Measurements from ENCODE around the gene DOC2B. TPM values are rescaled to one million over a fixed set of nuclear protein-coding genes. Genes with fewer than 3 reads are reported as not detected.

DOC2B gene
- total RNA-seq, 2 experiments from 2014 or later, result 0.08 to 0.34 TPM

DNA sequence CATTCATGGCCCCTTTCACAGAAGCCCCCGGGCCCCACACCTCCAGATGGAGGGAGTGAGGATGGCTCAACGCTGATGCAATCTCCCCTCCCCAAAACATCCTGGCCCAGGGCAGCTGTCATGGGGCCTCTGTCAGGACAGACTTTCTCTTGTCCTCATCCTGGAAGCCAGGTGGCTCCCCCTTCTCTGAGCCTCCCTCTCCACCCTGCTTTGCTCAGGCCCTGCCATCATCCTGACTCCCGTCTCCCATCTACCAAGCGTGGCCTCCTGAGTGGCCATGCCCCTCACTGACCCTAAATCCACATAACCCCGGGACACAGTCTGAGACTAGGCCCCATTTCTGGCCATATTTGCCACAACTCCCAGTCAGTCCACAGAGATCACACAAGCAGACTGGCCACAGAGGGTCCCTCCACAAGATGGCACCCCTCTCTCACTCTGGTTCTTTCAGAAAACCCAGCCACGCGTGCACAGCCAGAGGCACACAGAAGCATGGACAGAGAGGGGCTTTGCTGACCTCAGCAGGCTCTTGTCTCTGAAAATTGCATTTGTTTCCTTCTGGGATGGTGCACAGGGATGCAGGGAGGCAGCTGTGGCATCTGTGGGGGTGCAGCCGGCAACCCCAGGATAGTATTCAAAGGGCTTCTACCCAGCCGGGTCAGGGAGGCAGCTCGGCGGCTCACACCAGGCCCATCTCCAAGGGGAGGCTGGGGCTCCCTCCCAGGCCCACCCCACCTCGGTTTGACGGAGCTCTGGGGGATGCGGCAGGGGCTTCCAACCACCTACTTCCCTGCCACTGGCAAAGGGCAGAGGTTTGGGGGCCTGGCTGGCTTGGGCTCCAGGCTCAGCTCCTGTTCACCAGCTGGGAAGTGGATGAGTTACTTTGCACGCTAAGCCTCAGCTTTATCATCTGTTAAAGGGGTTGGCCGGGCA is 16.9 kb downstream of the DOC2B start:
- Histone ChIP-seq H3K9me3 (ENCODE audit: control insufficient read depth in 1 of 2, insufficient read depth in 1 of 2, low read length in 2 of 2) (peaks cover 0 to 4% of the 10 kb centered on the region in 2 experiments), H3K27ac (ENCODE audit: low read depth in 1 of 2, low read length in 2 of 2) (no peak overlapping the region), H3K4me1 (ENCODE audit: insufficient read depth, low read length) (no peaks in the 10 kb centered on the region), H3K4me3 (ENCODE audit: low read length) (no peak overlapping the region), H3K36me3 (ENCODE audit: insufficient read depth, low read length) (no peaks in the 10 kb centered on the region), H3K27me3 (ENCODE audit: control insufficient read depth in 1 of 2, insufficient read depth in 2 of 2, low read length in 2 of 2) (peaks cover 0 to 2% of the 10 kb centered on the region in 2 experiments)
- H3K9me3 Mint-ChIP-seq, result no peaks in the 10 kb centered on the region
- TF ChIP-seq, protein P1, sequence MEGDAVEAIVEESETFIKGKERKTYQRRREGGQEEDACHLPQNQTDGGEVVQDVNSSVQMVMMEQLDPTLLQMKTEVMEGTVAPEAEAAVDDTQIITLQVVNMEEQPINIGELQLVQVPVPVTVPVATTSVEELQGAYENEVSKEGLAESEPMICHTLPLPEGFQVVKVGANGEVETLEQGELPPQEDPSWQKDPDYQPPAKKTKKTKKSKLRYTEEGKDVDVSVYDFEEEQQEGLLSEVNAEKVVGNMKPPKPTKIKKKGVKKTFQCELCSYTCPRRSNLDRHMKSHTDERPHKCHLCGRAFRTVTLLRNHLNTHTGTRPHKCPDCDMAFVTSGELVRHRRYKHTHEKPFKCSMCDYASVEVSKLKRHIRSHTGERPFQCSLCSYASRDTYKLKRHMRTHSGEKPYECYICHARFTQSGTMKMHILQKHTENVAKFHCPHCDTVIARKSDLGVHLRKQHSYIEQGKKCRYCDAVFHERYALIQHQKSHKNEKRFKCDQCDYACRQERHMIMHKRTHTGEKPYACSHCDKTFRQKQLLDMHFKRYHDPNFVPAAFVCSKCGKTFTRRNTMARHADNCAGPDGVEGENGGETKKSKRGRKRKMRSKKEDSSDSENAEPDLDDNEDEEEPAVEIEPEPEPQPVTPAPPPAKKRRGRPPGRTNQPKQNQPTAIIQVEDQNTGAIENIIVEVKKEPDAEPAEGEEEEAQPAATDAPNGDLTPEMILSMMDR (IDR thresholded peaks at IDR 0.05), result no peak
- no peaks in the 10 kb centered on the region for H3K27me3 Mint-ChIP-seq
- no peaks in the 10 kb centered on the region for H3K4me1 Mint-ChIP-seq (ENCODE audit: low read depth)
- CTCF ChIA-PET, result no interaction called here
- no peaks in the 10 kb centered on the region for H3K36me3 Mint-ChIP-seq (ENCODE audit: low read depth)
- H3K27ac Mint-ChIP-seq, result no peak overlapping the region
- DNase-seq (peak in 10 of 14 experiments; percentile 11 to 67 (median 38)), ATAC-seq (ENCODE audit: poor library complexity) (no peak)
- POLR2A ChIA-PET, result no interaction called here
- intact Hi-C loops (cut with DNase I, micrococcal nuclease), result no loop called here
- no peak overlapping the region for H3K4me3 Mint-ChIP-seq

DNA sequence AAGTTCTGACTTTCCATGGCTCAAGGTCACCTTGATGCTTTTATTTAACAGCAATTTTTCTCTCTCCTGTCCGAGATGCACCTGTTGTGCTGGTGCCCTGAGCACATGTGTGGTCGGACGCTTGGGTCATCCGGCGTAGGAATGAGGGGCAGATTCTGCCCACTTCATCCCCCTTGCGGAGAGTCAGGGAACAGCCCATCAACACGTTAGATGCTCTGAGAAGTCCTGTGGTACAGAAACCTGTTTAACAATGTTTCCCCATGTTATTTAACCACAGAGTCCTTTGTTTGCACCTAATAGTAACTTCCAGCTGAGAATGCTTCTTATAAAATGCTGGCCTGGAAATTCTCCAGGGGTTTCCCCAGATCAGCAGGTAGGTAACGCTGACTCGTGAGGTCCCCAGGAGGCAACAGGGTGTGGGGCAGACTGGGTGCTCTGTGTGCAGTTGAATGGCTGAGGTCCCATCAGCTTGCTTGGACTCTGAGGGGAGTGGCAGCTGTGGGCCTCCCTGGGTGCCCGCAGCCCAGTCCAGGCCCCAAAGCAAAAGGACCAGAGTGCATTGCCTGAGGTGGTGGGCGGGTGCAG is 17.8 kb downstream of the DOC2B start:
- Histone ChIP-seq H3K9me3 (ENCODE audit: control insufficient read depth in 1 of 2, insufficient read depth in 1 of 2, low read length in 2 of 2) (peaks cover 0 to 4% of the 10 kb centered on the region in 2 experiments), H3K27ac (ENCODE audit: low read depth in 1 of 2, low read length in 2 of 2) (no peak overlapping the region), H3K27me3 (ENCODE audit: control insufficient read depth in 1 of 2, insufficient read depth in 2 of 2, low read length in 2 of 2) (peaks cover 0 to 2% of the 10 kb centered on the region in 2 experiments), H3K4me1 (ENCODE audit: insufficient read depth, low read length) (no peaks in the 10 kb centered on the region), H3K36me3 (ENCODE audit: insufficient read depth, low read length) (no peaks in the 10 kb centered on the region), H3K4me3 (ENCODE audit: low read length) (no peak overlapping the region)
- POLR2A ChIA-PET, result no interaction called here
- no peaks in the 10 kb centered on the region for H3K9me3 Mint-ChIP-seq
- ATAC-seq (ENCODE audit: poor library complexity) (no peak), DNase-seq (no peak)
- no peaks in the 10 kb centered on the region for H3K36me3 Mint-ChIP-seq (ENCODE audit: low read depth)
- no peak overlapping the region for H3K27ac Mint-ChIP-seq
- no peaks in the 10 kb centered on the region for H3K4me1 Mint-ChIP-seq (ENCODE audit: low read depth)
- TF ChIP-seq, protein P1 (IDR thresholded peaks at IDR 0.05), result no peak
- intact Hi-C loops (cut with DNase I, micrococcal nuclease), result no loop called here
- CTCF ChIA-PET, result no interaction called here
- H3K4me3 Mint-ChIP-seq, result no peak overlapping the region
- no peaks in the 10 kb centered on the region for H3K27me3 Mint-ChIP-seq

DNA sequence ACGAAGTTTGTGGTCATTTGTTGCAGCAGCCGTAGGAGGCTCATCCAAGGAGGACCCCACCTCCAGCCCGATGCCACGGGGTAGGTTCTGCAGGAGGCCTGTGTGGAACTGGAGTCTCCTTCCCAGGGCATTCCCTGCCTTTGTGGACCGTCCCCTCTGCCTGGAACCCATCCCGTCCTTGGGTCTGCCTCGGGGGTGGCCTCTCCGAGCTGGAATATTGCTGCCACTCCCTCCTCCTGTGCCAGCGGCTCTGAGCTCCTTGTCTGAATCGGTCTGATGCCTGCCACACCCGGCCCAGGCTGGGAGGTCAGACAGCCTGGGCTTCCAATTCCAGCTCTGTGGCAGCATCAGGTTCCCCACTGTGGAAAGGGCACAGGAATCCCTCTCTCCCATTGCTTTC is 18.8 kb downstream of the DOC2B start:
- ATAC-seq (ENCODE audit: poor library complexity), result no peak
- Histone ChIP-seq H3K27me3 (ENCODE audit: control insufficient read depth in 1 of 2, insufficient read depth in 2 of 2, low read length in 2 of 2) (peaks cover 0 to 2% of the 10 kb centered on the region in 2 experiments), H3K36me3 (ENCODE audit: insufficient read depth, low read length) (no peaks in the 10 kb centered on the region), H3K9me3 (ENCODE audit: control insufficient read depth in 1 of 2, insufficient read depth in 1 of 2, low read length in 2 of 2) (peaks cover 0 to 4% of the 10 kb centered on the region in 2 experiments), H3K4me1 (ENCODE audit: insufficient read depth, low read length) (no peaks in the 10 kb centered on the region), H3K4me3 (ENCODE audit: low read length) (no peak overlapping the region), H3K27ac (ENCODE audit: low read depth in 1 of 2, low read length in 2 of 2) (no peak overlapping the region)
- Mint-ChIP-seq H3K9me3 (no peaks in the 10 kb centered on the region), H3K4me1 (ENCODE audit: low read depth) (no peaks in the 10 kb centered on the region), H3K27me3 (no peaks in the 10 kb centered on the region), H3K27ac (no peak overlapping the region), H3K4me3 (no peak overlapping the region), H3K36me3 (ENCODE audit: low read depth) (no peaks in the 10 kb centered on the region)
- intact Hi-C loops (cut with DNase I, micrococcal nuclease), result no loop called here
- DNase-seq, result no peak
- TF ChIP-seq, protein P1 (IDR thresholded peaks at IDR 0.05), result no peak
- CTCF ChIA-PET, result no interaction called here
- POLR2A ChIA-PET, result no interaction called here
